Ishikawa (cell line): ENCODE data around the gene SAXO1.

Experiments used
- CEBPB ChIP-seq: IDR thresholded peaks from 2 replicates; pipeline ENCODE4 v1.6.1; 2012
- EP300 ChIP-seq: IDR thresholded peaks from 2 replicates; pipeline ENCODE4 v1.6.1; 2012; ENCODE audit warnings: borderline replicate concordance
- REST ChIP-seq: IDR thresholded peaks from 2 replicates; pipeline ENCODE4 v1.6.1; 2012; ENCODE audit warnings: low read depth, mild to moderate bottlenecking
- TF ChIP-seq, protein P1 (sequence below): IDR thresholded peaks from 2 replicates; pipeline ENCODE4 v1.6.1; 2012

- TF ChIP-seq, protein P1, sequence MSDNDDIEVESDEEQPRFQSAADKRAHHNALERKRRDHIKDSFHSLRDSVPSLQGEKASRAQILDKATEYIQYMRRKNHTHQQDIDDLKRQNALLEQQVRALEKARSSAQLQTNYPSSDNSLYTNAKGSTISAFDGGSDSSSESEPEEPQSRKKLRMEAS = no peak
- no peak for TF ChIP-seq CEBPB
- no peak for TF ChIP-seq EP300
- no peak for TF ChIP-seq REST
Measured at GRCh38 chr9:18994263-18994916, 38.6 kb downstream of the SAXO1 start.
